Stimulated activated effector memory CD8-positive, alpha-beta T cell treated with anti-CD3 and anti-CD28 coated beads, Interleukin-12 subunit alpha, Interleukin-12 subunit beta, amount 100 ng/mL, for 72 hours (primary cell): ENCODE data around the gene UBXN1.
"Not testable (repeated sequence)": the region's sequence is repeated elsewhere in the genome, so short reads cannot be mapped to it uniquely, and the experiment has no call there.

Experiments
- ATAC-seq: fragments of 150-1000 bp; cut with Tn5 transposase; 2 replicates; pipeline ENCODE4 v1.10.0; 2021
- DNase-seq, 2 donors: peaks; one replicate each; pipeline ENCODE4 v3.0.0; 2021 to 2022; ENCODE audit warnings: low spot score in 2 of 2
- H3K27ac Mint-ChIP-seq: one replicate; pipeline ENCODE4 v1.8.0; 2022; ENCODE audit warnings: mild to moderate bottlenecking, mixed read lengths
- H3K36me3 Mint-ChIP-seq: one replicate; pipeline ENCODE4 v1.8.0; 2022; ENCODE audit warnings: mild to moderate bottlenecking, mixed read lengths
- H3K4me1 Mint-ChIP-seq: one replicate; pipeline ENCODE4 v1.8.0; 2022; ENCODE audit warnings: mixed read lengths
- H3K4me3 Mint-ChIP-seq: one replicate; pipeline ENCODE4 v1.8.0; 2022; ENCODE audit warnings: mild to moderate bottlenecking, mixed read lengths
- H3K9me3 Mint-ChIP-seq: one replicate; pipeline ENCODE4 v1.8.0; 2022; ENCODE audit warnings: mixed read lengths

Gene UBXN1

GRCh38 chr11:62671236-62671607 is 7.7 kb downstream of the UBXN1 start:
- H3K36me3 Mint-ChIP-seq = peaks cover 97% of the 10 kb centered on the region
- peak overlapping the region; percentile 97 for H3K27ac Mint-ChIP-seq
- peaks cover 42% of the 10 kb centered on the region for H3K4me1 Mint-ChIP-seq
- H3K4me3 Mint-ChIP-seq = peak overlapping the region; percentile 99
- DNase-seq = no peak
- ATAC-seq = peak; percentile 37
- no peaks in the 10 kb centered on the region for H3K9me3 Mint-ChIP-seq

GRCh38 chr11:62669420-62670161 is 9.3 kb downstream of the UBXN1 start:
- DNase-seq (no peak), ATAC-seq (no peak)
- Mint-ChIP-seq H3K4me1 (peaks cover 40% of the 10 kb centered on the region), H3K9me3 (no peaks in the 10 kb centered on the region), H3K27ac (peak overlapping the region; percentile 97), H3K36me3 (peaks cover 98% of the 10 kb centered on the region), H3K4me3 (peak overlapping the region; percentile 99)

GRCh38 chr11:62667460-62667859 is 11.4 kb downstream of the UBXN1 start:
- Mint-ChIP-seq H3K36me3 (peaks cover 99% of the 10 kb centered on the region), H3K4me3 (peak overlapping the region; percentile 95), H3K9me3 (no peaks in the 10 kb centered on the region), H3K27ac (peak overlapping the region; percentile 97), H3K4me1 (peaks cover 48% of the 10 kb centered on the region)
- DNase-seq (no peak), ATAC-seq (no peak)

DNA sequence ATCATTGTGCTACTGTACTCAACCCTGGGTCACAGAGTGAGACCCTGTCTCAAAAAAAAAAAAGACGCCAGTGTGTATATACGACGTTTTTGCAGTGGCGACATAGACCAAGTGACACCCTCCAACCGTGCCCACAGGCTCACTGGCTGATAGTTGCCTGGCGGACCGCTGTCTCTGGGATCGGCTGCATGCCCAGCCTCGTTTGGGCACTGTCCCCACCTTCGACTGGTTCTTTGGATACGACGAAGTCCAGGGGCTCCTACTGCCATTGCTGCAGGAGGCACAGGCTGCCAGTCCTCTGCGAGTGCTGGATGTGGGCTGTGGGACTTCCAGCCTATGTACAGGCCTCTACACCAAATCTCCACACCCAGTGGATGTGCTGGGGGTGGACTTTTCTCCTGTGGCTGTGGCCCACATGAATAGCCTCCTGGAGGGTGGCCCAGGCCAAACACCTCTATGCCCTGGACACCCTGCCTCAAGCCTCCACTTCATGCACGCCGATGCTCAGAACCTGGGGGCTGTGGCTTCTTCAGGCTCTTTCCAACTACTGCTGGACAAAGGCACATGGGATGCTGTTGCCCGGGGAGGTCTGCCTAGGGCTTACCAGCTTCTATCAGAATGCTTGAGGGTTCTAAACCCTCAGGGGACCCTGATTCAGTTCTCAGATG is 12.5 kb downstream of the UBXN1 start:
- Mint-ChIP-seq H3K36me3 (peaks cover 99% of the 10 kb centered on the region), H3K4me3 (peak overlapping the region; percentile 95), H3K27ac (peak overlapping the region; percentile 97), H3K9me3 (no peaks in the 10 kb centered on the region), H3K4me1 (peaks cover 47% of the 10 kb centered on the region)
- ATAC-seq (no peak), DNase-seq (no peak)

GRCh38 chr11:62665599-62666258 is 13.1 kb downstream of the UBXN1 start:
- ATAC-seq (peak; percentile 66), DNase-seq (peak in 1 of 2 donors; percentile 82)
- H3K27ac Mint-ChIP-seq = peak overlapping the region; percentile 97
- peaks cover 99% of the 10 kb centered on the region for H3K36me3 Mint-ChIP-seq
- H3K9me3 Mint-ChIP-seq = no peaks in the 10 kb centered on the region
- H3K4me1 Mint-ChIP-seq = peaks cover 40% of the 10 kb centered on the region
- peak overlapping the region; percentile 95 for H3K4me3 Mint-ChIP-seq

- Mint-ChIP-seq H3K27ac (peak within 1 kb of the TSS; percentile 97), H3K9me3 (no peaks in the 10 kb centered on the region), H3K4me3 (peak within 1 kb of the TSS; percentile 95), H3K4me1 (peaks cover 38% of the 10 kb centered on the region), H3K36me3 (peaks cover 95% of the 10 kb centered on the region)
- DNase-seq (peak; percentile 97 to 99), ATAC-seq (peak; percentile 94)
Measured at GRCh38 chr11:62665075-62665598, 13.7 kb downstream of the UBXN1 start, which contains the start of the genes C11orf98 and CSKMT. C11orf98 (minus strand) TSS chr11:62665210; CDS start chr11:62665169, 41 bp downstream. CSKMT (plus strand) TSS chr11:62665312; CDS start chr11:62665880, 568 bp downstream.

GRCh38 chr11:62664405-62665074 is 14.3 kb downstream of the UBXN1 start:
- no peak for DNase-seq
- Mint-ChIP-seq H3K27ac (peak overlapping the region; percentile 97), H3K4me1 (peaks cover 32% of the 10 kb centered on the region), H3K9me3 (no peaks in the 10 kb centered on the region), H3K4me3 (peak overlapping the region; percentile 95), H3K36me3 (peaks cover 90% of the 10 kb centered on the region)
- peak; percentile 57 for ATAC-seq

- peaks cover 28% of the 10 kb centered on the region for H3K36me3 Mint-ChIP-seq
- no peak overlapping the region for H3K4me3 Mint-ChIP-seq
- DNase-seq (no peak), ATAC-seq (no peak)
- peaks cover 24% of the 10 kb centered on the region for H3K4me1 Mint-ChIP-seq
- no peak overlapping the region for H3K27ac Mint-ChIP-seq
- H3K9me3 Mint-ChIP-seq = no peaks in the 10 kb centered on the region
Measured at GRCh38 chr11:62656796-62657429, 22.0 kb downstream of the UBXN1 start.

- DNase-seq (no peak), ATAC-seq (no peak)
- Mint-ChIP-seq H3K36me3 (peaks cover 26% of the 10 kb centered on the region), H3K9me3 (no peaks in the 10 kb centered on the region), H3K4me1 (peaks cover 24% of the 10 kb centered on the region), H3K4me3 (peak overlapping the region; percentile 93), H3K27ac (peak overlapping the region; percentile 98)
Measured at GRCh38 chr11:62654297-62654696, 24.6 kb downstream of the UBXN1 start.

DNA sequence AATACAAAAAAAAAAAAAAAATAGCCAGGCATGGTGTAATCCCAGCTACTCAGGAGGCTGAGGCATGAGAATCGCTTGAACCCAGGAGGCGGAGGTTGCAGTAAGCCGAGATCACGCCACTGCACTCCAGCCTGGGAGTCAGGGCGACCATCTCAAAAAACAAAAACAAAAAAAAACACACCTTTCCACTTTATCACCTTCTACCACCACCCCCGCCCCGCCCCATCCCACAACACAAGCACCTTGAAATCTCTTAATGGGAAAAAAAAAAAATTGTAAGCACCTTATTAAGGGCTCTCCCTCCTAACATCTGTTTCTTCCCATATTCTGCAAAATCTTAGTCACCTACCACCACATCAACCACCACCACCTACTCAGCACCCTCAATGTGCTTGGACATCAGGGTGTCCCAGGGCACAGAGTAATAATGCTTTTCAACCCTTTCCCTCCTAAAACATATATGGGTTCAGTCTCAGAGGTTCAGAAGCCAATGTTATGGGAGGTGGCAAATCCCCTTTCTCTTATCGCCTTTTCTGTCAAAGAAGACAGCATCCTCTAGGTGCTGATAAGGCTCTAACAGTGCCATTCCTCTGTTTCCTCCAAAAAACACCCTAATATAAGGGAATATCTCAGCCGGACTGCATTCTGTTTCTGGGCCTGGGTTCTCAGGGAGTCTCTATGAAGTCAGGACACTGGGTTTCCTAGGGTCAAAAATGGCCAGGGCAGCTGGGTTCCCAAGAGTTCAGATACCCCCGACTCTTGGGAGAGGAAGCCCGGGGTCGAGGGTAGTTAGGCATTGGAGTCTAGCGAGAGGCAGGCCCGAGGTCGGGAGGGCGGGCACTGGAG is 26.5 kb downstream of the UBXN1 start:
- ATAC-seq = peak; percentile 17
- Mint-ChIP-seq H3K27ac (peak overlapping the region; percentile 98), H3K36me3 (peaks cover 43% of the 10 kb centered on the region), H3K4me3 (peak overlapping the region; percentile 93), H3K4me1 (peaks cover 24% of the 10 kb centered on the region), H3K9me3 (no peaks in the 10 kb centered on the region)
- peak in 1 of 2 donors; percentile 64 for DNase-seq

GRCh38 chr11:62650283-62650682 is 28.6 kb downstream of the UBXN1 start:
- Mint-ChIP-seq H3K36me3 (peaks cover 61% of the 10 kb centered on the region), H3K4me1 (peaks cover 31% of the 10 kb centered on the region)
- DNase-seq, ATAC-seq, H3K4me3 Mint-ChIP-seq, H3K27ac Mint-ChIP-seq, H3K9me3 Mint-ChIP-seq: not testable (repeated sequence)

DNA sequence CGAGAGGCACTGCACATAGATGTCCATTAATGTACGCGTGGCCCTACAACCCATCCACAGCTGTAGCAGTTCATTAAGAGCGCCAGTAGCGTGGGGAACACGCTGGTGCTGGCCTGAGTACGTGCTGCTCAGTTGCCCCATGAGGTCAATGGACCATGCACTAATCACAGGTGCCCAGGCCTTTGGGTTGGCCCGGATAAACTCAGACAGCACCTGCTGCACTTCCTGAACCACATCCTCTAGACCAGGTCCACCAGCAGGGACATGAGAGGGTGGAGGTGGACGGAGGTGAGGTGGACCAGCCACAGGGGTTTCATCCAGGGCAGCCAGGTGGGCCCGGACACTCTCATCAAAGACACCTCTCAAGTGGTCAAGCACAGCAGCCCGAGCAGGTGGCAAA is 29.4 kb downstream of the UBXN1 start:
- peaks cover 33% of the 10 kb centered on the region for H3K4me1 Mint-ChIP-seq

GRCh38 chr11:62648967-62649364 is 29.9 kb downstream of the UBXN1 start:
- DNase-seq (no peak), ATAC-seq (no peak)
- Mint-ChIP-seq H3K27ac (no peak overlapping the region), H3K36me3 (peaks cover 73% of the 10 kb centered on the region), H3K9me3 (no peaks in the 10 kb centered on the region), H3K4me3 (no peak overlapping the region), H3K4me1 (peaks cover 34% of the 10 kb centered on the region)

More for the DNA sequence above, 29.4 kb downstream of the UBXN1 start:
- peaks cover 68% of the 10 kb centered on the region for H3K36me3 Mint-ChIP-seq
- no peak overlapping the region for H3K4me3 Mint-ChIP-seq
- no peak overlapping the region for H3K27ac Mint-ChIP-seq
- ATAC-seq (no peak), DNase-seq (no peak)
- no peaks in the 10 kb centered on the region for H3K9me3 Mint-ChIP-seq
